Measurements from ENCODE around the gene TESK2. TPM values are rescaled to one million over a fixed set of nuclear protein-coding genes. Genes with fewer than 3 reads are reported as not detected.

TESK2 gene
- total RNA-seq, 1 donor from 2014 or later = 5.2 TPM

DNA sequence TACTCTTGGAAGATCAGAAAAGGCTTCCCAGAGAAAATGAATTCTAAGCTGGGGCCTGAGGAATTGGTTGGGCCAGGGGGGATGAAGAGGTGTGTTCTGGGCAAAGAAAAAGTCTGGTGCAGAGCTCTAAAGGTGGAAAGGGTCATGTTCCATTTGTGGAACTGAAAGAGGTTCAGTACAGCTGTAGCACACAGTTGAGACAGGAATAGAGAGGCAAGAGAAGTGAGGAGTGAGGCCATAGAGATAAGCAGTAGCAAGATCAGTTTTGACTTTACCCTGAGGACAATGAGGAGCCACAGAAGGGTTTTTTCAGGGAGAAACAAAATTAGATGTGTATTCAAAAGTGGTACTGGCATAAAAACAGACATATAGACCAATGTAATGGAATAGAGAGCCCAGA, 120.4 kb downstream of the TESK2 start:
- no peak for ATAC-seq

DNA sequence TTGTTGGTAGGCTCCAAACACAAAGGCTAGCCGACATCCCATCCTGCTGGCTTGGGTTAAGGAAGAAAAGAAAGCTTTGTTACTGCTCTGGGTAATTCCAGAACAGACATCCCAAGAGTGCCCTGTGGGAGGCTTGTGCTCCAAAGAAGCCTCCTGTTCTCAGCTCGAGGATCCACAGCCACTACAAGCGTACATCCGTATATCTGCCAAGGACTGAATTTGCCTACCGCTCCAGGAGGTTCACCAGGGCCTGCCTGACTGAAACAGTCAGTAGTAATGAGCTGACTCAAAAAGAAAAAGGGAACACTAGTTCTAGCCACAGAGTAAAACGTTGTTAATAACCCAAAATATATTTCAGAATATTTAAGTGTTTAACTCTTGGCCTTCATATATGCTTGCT, 125.9 kb downstream of the TESK2 start:
- no peak for ATAC-seq

DNA sequence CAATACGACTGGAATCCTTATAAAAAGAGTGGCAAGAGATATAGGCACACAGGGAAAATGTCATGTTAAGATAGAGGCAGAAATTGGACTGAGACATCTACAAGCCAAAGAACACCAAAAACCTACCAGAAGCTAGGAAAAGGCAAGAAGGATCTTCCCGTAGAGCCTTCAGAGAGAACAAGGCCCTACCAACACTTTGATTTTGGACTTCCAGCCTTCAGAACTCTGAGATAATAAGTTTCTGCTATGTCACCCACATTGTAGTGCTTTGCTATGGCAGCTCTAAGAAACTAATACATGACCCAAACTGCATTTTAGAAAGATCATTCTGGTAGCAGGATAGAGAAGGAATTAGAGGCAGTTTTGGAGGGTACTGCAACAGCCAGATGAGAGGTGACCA, 126.7 kb downstream of the TESK2 start:
- ATAC-seq = no peak

DNA sequence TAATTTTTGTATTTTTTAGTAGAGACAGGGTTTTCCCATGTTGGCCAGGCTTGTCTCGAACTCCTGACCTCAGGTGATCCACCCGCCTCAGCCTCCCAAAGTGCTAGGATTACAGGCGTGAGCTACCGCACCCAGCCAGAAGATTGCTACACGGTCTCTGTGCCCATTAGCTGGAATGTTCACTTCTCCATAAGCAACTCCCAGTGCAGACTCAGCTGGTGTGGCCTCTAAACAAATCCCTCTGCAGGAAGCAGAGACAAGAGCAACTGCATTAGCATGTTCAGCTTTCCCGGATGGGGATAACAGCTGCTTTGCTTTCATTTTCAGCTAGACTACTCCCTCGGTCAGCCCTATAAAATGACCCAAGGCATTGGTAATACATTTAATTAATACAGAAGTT, 130.0 kb downstream of the TESK2 start:
- ATAC-seq = peak; percentile 80

DNA sequence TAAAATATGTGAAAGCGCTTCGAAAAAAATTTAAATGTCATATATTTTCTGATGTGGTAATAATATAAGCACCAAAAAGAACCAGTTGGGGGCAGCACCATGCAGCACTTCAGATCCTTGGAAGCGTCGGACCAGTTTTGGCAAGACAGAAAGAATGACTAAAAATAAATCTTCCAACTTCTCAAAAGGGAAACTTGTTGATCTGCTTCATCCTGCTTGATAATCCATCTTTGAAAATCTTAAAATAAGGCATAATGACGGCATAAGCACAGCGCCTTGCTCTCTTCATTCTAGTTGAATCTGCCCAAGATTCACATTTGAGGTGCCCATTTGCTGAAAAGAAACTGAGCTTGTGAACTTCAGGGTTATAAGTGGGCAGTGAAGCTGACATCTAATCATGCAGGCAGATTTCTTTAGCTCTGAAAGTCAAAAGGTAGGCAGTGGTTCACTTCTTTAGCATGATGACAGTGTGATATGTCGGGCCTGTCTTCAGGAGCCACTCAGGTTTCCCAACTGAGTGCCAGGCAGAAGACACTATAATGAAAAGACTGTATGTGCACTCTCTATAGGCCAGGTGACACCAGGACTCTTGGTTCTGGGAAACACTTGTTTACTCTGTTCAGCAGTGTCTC, 131.0 kb downstream of the TESK2 start:
- peak; percentile 67 for ATAC-seq

DNA sequence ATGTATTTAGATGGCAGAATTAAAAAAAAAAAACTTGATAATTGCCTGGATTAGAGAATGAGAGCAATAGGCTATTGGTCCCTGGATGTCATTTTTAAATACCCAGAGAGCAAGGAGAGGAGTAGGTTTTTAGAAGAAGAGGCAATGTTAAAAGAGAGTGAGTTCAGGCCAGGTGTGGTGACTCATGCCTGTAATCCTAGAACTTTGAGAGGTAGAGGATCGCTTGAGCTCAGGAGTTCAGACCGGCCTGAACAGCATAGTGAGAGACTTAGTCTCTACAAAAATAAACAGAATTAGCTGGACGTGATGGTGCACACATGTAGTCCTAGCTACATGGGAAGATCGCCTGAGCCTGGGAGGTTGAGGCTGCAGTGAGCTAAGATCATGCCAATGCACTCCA, 134.8 kb downstream of the TESK2 start:
- ATAC-seq = peak; percentile 80

DNA sequence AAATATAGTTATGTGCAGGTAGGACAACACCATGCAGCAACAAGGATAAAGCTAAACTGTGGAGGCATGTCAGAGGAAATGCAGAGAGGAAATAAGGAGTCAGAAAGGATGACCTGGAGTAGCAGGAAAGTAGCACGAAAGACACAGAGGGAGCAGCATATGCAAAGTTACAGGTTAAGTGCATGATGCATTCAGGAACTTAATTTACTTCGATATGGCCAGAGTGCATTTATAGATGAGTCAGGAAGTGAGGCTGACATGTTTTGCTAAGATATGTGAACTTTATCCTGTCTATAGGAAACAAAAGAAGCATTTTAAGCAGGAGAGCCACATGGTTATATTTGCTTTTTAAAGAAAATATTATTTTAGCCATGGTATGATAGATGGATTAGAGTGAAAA, 135.3 kb downstream of the TESK2 start:
- ATAC-seq = peak; percentile 57

DNA sequence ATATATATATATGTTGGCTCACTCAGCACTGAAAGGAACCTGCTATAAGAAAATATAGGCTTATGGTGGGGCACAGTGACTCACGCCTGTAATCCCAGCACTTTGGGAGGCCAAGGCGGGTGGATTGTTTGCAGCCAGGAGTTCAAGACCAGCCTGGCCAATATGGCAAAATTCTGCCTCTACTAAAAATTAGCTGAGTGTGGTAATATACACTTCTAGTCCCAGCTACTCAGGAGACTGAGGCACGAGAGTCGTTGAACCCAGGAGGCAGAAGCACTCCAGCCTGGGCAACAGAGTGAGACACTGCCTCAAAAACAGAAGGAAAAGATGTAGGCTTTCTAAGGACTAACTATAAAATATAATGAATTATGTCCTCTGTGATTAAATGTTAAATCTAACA, 136.1 kb downstream of the TESK2 start:
- ATAC-seq = no peak

DNA sequence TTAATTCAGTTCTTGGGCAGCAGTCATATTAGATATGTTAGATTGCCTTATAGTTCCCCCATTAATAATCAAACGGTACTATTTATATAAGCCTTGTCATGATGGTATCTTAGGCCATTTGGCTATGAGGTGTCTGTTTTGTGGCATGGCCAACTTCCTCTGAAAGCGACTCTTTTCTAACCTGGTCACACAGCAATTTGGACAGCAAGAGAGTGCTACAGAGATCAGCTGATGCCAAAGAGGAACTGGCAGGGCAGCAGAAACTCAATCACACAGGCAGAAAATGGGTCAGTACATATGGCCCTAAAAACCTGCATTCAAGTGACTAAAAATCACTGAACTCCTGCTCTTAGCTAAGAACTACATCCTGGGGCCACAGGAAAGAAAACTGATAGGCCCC, 137.3 kb downstream of the TESK2 start:
- no peak for ATAC-seq

DNA sequence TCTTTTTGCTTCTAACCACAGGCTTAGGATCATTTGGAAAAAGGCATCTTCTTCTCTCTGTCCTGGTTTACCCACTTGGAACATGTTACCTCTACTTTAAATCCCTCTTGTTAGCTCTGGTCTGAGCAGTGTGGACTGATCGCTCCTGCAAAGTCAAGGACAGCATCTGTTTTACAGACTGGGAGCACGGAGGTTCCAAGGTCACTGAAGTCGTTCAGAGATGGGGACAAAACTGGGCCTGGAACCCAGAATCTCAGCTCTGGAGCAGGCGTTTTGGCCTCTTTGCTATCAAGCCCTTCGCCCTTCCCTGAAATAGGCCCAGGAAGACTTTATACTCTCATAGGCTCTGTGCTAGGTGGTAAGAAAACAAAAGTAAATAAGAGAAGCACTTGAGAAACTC, 139.5 kb downstream of the TESK2 start:
- no peak for ATAC-seq

DNA sequence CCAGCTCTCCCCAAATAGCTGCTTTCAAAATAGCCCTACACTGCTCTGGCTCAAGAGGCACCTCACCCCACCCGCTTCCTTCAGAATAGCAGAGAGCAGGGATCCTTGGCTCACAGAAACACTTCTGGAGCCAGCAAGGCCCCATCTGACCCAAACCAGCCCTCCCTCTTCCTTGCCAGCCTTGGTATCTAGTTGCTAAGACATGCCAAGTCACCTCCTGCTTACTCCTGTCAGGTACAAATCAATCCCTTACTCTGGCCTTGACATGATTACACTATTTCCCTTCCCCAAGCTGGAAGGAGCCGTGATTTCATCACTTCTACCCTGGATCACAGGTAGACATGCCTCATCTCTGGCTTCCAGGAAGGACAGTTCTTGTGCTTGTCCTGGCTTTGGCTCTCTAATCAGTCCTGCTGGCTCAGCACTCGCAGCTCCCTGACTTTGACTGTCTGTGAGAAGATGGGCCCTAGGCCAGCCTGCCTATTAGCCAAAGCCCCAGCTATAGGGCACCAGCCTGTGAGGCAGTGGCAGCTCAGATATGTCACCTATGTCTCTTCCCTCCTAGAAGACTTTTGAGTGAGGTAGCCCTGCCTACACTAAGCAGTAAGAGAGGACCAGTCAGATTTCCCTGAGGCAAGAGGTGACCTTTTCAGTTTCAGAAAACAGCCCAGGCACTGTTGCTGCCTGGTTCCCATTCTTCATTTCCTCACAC, 141.8 kb downstream of the TESK2 start:
- ATAC-seq = peak; percentile 69

DNA sequence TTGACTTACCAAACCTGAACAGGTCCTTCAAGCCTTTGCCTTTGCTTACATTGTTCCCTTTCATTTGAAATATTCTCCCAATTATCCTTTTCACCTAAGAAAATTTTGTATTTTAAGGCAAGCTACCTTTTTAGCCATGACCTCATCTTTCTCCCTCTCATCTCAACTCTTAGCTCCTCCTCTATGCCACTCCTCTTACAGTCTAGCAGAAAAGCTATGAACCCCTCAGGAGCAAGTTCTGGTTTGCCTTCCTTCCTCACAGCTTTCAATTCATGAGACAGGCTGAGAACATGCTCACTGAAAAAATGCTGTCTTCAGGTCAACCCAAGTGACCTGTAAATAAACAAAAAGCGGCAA, 142.4 kb downstream of the TESK2 start:
- peak; percentile 36 for ATAC-seq

DNA sequence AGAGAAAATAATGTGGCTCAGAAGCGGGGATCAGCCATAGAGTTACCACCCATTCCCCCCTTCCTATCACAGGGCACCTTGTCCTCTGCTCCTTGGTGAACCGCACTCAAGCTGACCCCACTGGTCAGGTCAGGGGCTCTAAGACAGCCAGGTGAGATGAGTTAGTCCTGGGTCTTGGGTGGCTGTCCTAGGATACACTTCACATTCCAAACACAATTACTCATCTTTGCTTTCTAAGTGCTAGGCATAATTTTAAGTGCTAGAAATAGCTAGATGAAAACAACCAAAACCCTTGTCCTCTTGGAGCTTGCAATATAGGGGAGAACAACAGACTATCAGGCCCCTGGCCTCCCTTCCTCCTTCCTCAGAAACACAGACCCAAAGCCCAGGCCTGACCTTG, 142.9 kb downstream of the TESK2 start:
- no peak for ATAC-seq

DNA sequence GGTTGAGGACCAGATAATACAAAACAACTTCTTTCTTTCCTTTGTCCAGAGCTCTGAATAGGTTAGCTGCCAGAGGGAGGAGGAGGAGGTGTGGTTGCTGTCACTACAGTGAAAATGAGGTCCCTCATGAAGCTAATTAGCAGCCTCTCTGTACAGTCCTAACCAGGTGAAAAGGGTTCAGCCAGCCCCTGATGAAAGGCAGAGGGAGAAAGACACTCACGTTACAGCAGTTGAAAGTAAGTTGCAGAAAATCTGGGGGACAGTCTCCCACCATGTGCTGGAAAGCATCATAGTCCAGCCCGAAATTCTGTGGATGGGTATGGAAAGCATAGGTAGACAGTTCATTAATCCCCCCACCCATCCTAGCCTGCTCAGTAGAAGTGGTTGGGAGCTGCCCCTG, 144.5 kb downstream of the TESK2 start:
- no peak for ATAC-seq

DNA sequence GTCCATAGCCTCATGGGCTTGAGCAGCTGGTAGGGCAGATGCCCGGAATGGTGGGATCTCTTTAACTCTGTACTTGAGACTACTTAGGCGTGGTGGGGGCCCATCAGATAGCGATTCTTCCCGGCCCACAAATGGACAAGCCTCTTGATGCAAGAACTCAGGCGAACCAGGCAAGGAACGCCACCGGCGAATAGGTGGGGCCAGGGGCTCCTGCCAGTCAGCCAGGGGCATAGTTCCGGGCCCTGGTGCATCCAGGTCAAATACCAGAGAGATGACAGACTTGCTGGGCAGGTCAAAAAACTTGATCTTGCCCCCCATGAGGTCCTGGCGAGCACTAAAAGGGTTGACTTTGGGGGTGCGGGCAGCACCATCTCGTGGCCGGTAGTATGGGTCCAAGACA, 145.9 kb downstream of the TESK2 start:
- no peak for ATAC-seq

DNA sequence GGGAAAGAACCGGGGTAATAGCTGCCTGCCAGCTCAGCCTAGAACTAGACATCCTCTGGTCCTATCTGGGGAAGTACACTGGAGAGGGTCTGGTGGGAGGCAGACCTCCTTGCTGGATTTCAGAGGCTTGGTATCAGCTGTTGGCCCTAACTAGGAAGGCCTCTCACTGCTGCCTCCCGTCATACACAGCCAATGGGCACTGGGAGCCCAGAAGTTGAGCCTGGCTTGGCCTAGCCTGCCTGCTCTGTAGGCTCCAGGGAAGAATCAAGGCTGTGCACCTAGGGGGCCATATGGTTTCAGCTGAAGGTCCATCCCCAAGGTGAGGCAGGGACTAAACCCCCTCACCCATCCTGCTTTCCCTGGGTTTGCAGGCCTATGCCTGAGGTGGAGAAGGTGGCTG, 146.5 kb downstream of the TESK2 start:
- ATAC-seq = no peak

DNA sequence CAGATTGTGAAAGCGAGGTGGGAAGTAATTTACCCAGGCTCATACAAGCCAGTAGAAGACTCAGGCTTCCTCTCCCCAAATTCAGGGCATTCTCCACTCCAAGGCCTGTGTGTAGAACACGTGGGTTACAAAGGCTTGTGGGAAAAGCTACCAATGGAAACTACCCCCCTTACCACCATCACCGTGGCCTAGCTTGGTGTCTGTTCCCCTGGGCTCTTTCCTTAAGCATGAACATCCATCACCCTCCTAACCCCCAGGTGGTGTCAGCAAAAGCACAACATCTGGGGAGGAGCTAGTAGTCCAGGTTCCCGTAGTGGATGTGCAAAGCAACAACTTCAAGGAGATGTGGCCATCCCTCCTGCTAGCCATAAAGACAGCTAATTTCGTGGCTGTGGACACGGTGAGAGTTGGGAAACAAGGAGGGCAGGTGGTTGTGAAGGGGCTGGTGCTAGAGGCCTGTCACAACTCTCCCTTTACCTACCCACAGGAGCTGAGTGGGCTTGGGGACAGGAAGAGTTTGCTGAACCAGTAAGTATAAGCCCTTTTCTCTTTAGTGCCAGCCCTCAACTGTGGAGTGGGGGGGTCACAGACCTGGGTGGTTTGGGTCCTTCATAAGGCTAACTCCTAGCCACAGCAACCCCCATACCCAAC, 150.0 kb downstream of the TESK2 start:
- no peak for ATAC-seq

DNA sequence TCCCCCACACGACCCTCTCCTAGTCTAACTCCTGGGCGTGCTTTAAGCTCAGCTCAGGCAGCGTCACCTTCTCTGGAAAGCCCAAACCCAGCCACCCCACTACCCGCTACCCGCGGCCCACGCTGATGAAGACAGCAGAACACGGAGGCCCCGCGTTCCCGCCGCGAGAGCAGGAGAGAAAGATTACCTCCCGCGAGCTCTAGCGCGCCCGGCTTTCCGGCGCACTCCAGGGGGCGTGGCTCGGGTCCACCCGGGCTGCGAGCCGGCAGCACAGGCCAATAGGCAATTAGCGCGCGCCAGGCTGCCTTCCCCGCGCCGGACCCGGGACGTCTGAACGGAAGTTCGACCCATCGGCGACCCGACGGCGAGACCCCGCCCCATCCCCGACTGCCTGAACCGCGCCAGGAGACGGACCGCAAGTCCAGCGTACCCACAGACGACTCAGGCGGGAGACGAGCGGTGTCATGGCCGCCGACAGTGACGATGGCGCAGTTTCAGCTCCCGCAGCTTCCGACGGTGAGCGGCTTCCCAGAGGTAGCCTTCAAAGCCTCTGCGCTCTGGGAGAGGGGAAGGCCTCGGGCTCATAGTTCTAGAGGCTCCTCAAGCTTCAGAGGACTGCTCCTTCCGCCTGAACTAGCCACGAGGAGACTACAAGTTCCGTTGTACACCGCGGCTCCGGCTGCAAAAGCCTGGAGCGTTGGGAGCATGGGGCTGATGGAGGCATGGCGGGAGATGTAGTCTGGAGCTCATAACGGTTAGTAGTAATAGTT, 151.0 kb downstream of the TESK2 start, which contains the start of the genes MUTYH and TOE1:
Gene MUTYH, minus strand, starts transcription at position 652 of the 770 bp plus-strand sequence. CDS start 5,935 bp downstream, outside the sequence.
Gene TOE1, plus strand, starts transcription at position 382 of the 770 bp plus-strand sequence. Its CDS starts 83 bp downstream, at position 465.
- ATAC-seq = peak; percentile 89

DNA sequence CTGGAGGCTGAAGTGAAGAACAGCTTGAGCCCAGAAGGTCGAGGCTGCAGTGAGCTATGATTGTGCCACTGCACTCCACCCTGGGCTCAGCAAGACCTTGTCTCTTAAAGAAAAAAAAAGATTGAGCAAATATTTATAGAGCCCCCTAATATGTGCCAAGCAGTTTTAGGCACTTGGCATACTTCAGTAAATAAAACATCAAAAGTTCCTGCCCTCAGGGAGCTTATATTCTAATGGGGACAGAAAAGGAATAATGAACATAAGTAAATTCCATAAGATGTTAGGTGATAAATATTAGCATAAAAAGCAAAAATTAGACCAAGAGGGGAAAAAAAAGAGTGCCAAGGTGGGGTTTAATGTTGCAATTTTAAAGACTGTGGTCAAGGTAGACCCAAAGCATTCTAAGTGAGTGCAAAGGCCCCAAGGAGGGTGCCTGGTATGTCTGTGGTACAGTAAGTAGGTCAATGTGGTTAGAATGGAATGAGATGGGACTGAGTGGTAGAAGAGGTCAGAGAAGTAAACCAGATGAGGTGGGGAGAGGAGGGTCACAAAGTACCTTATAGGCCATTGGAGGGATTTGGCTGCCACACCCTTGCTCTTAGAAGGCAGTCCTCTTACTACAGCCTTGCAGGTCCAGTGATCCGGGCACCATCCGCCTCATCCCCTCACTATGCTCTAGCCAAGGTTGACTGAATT, 153.2 kb downstream of the TESK2 start:
- ATAC-seq = no peak

DNA sequence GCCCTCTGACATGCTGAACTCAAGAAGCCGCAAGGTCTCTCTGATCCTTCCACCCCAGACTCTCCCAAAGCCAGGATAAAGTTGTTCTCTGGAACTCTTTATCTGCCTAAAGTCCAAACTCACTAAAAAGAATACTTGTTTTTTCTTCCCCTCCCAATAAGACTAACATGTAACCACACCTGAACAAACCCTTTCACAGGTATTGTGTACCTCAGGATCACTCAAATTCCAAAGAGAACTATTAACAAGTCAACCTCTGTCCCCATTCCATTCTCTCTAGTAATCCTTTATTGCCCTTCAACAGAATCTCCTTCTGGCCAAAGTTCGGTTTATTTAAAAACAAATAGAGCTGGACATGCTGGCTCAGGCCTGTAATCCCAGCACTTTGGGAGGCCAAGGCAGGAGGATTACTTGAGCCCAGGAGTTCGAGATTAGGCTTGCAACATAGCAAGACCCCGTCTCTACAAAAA, 155.1 kb downstream of the TESK2 start:
- no peak for ATAC-seq

DNA sequence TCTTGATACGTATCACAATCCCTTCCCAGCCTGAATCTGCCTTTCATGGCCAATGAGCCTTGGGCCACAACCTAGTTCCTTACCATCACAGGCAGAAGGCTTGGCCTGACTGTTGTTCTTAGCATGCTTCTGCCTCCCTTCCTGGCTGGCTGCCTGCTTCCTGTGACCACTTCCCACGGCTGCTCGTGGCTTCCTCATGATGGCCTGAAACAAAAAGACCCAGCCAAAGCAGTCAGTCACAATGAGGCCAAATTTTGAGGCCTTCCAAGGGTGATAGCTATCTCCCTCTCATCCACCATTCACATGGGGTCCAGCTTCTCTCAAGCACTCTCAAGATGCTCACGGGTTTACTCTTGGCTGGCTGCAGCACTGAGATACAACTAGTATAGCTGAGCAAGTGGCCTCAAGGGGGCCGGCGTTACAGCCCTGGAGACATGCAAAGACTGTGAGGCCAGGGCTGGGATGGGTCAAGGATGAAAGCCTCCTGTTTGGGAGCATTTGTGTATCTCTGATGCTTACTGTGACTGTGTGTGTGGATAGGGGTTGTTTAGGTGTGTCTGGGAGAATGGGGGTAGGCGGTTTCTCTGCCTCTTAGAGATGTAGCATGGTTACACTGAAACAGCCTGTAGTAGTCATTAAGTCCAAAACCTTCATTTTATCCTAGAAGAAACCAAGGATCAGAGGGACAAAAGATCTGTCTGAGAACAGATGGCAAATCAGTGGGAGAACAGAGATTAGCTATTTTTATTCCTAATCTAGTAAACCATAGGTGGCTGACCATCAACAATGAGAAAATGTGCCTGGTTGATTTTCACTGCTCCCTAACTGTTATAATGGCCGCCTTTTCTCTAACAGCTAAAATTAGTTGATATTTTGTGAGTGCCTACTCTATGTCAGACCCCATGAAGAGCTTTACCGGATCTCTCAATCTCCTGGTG, 156.4 kb downstream of the TESK2 start:
- no peak for ATAC-seq
